ACHN (cell line): Measurements from ENCODE around the gene PARD3.

ENCODE experiments used
- DNase-seq: peaks from one replicate; pipeline ENCODE4 v3.0.0-alpha.2; 2015
- in situ Hi-C: cut with HindIII; loops from 2 replicates; pipeline ENCODE4 v1.10.0; 2017; ENCODE audit warnings: low sequenced_read_pairs, low pct_ligation_motif_present, low pct_unique_long_range_greater_than_20kb

The PARD3 gene

DNA sequence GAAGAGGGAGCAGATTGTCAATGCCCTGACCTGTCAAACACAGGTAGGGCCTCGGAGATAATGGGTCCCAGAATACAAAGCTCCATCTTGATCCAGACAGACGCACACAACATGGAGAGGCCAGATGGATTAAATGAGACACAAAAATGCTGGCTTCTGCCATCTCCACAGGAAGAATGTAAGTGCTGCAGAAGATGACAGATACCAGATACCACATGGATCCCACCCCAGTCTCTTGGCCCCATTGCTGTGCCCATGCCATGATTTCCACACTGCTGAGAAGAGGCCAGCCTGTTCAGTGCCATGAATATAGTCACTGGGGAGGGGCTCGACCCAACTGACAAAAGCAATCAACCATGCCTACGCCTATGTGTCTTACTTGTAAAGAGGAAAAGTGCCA, 487.9 kb downstream of the PARD3 start:
- DNase-seq: no peak
- in situ Hi-C loops: no loop called here

DNA sequence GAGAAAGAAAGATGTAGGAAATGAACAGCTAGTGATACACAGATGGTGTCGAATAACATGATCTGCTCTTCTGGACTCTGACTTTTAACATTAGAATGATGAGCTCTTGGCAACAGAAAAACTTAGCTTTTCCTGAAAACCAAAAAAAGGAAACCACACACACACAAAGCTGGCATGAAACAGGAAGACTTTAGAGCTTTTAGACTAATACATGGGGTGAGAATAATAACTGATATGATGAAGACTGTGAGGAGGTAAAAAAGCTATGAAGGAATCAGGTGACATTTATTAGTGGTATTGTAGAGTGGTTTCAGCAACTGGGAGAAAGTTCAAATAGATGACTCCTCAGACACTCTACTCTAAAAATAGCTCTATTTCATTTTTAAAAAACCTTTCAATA, 491.9 kb downstream of the PARD3 start:
- no peak for DNase-seq
- in situ Hi-C loops: no loop called here

DNA sequence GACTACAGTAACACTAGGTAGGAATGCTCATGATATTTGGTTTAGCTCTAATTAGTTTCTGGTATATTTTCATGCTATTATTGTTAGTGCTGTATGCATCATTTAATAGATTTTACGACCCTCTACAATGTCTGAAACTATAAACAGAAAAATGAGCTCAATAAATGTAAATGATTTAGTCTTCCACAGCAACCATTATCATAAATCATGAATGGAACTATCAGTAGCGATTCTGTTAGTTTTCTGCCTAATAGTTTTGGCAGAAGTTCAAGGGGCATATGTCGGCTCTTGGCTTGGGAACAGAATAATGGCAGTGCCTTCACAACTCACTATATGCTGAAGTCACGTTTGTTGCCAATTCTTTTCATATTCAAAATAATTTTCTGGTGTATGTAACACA, 494.8 kb downstream of the PARD3 start:
- in situ Hi-C loops: no loop called here
- no peak for DNase-seq

DNA sequence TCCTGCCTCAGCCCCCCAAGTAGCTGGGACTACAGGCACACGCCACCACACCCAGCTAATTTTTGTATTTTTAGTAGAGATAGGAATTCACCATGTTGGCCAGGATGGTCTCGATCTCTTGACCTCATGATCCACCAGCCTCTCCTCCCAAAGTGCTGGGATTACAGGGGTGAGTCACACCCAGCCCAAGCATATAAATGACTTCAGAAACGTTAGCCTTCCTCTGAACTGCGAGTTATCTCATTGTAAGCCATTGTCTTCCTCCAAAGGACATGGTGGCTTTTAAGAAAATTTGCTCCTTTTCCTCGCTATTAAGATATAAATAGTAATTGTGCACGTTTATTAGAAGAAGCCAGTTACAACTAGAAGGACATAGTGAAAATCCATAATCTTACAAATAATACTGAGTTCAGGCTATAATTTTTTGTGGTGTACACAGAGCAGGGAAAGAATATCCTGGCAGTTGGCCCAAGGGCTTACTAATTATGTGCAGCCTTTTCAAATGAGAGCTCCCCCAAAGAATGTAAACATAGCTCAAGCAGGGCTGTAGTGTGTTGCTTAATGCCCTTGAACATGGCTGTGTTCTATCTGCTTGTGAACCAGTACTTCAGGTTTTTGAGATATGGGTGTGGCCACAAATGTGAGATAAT, 495.8 kb downstream of the PARD3 start:
- no peak for DNase-seq
- in situ Hi-C loops: no loop called here

DNA sequence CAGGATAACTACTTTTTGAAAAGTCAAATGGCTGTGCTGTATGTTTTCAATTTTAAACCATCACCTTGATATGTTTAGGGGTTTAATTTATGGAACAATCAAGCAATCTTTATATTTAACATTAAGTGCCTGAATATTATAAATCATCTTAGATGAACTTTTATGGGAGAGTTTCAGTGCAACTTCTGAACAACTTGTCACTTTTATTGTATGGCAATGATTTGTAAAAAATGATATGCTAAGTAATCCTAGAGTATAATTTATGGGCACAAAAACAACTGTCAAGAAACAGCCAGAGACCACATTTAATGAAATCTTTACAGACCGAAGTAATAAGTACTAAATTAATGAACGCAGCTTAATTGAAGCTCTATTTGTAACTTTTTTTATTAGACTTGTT, 498.9 kb downstream of the PARD3 start:
- DNase-seq: no peak
- in situ Hi-C loops: no loop called here

DNA sequence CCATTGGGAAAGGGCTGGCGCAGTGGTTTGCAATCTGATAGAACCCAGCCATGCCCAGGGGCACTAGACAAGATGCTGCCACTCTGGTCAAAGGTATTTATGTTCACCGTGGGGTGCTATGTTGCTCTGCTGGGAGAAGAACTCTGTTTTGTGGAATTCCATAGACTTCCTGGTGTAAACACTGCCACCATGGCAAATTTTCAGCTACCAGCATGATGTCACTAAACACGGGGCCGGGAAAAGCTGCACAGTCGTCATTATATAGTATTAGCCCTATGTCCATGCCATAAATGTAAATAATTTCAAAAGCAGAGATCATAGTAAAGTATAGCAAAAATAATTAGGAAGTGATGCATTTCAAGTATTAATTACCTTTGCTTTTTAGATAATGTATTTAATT, 500.6 kb downstream of the PARD3 start:
- DNase-seq: no peak
- in situ Hi-C loops: no loop called here

DNA sequence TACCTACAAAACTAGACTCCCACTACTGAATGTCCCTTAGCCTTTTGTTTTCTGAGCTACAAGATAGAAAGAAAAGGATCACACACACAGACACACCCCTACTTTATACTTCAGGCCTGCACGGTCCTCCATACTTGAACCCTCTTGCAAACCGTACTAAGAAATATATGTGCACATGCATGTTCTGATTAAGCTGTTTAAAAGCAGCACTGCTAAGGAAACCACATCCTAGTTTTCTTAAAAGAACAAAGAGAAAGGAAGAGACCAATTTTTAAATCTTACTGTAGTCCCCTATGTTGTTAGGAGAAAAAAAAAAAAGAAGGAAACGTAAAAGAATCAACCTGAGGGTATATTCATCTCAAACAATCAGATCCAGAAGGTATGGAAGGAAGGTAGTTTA, 501.2 kb downstream of the PARD3 start:
- no peak for DNase-seq
- in situ Hi-C loops: no loop called here

DNA sequence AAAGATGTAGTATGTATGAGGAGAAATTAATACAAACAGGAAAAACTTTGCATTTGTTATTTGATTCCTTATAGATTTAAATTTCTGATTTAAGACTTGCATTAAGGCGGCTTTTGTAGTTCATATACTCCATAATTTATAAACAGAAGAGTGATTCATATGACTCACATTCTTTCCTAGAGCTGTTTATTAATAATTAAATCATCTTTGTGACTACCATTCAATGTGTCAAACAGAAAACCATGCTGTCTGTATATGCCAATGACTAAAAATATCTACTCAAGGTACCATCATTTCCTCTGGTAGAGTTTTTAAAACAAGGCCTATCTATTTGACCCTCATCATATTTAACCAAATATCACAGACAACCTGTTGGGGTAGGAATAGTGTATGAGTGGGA, 501.7 kb downstream of the PARD3 start:
- in situ Hi-C loops: no loop called here
- peak; percentile 18 for DNase-seq

DNA sequence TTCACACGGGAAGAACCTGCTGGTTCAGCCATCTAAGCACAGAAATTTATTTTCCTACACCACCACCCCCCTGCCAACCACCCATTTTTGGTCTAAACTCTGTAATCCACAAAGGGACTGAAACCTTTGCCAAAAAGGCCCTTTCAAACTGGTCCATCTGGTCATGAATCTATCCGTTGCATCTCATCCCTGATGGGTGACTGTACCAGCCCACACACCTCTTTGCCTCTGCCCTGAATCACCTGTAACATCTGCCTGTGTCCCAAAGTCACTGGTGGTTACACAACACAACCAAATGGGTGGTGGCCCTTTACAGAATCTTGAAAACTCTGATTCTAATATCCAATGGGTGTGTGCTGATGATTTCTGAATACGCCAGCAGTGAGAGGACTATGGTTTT, 503.4 kb downstream of the PARD3 start:
- DNase-seq: no peak
- in situ Hi-C loops: no loop called here

DNA sequence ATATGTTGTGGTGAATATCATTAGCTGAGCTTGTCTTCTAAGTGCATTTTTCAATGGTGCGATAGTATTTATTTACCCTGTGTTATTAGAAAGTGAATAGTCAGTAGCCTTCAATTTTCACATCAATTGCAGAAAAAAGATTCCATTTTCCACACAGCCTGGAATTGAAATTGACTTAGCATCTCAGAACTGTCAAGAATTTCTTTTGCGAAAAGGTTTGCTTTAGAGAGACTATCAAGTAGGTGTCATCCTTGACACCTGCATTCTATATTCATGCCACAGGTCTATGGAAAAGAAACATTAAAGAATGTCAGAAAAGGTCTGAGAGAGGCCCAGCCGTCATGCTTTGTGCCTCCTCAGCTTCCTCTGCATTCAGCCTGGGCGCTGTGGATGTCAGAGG, 504.9 kb downstream of the PARD3 start:
- in situ Hi-C loops: no loop called here
- DNase-seq: no peak

DNA sequence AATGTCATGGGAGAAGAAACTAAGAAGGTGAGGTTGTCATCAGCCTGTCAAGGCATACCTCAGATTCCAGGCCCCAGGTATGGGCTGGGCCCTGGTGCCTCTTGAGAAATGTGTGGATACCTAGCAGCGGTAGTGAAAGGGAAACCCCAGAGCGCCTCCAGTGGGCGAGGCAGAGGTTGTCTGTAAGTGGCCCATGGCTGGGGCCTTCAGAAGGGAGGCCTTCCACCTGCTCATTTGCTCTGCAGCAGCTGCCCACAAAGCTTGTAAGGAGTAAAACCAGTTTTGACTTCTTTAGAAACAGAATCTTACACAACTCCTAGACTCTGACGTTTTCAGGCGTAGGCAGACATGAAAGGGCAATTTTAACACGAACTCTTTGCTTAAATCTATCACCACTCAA, 509.9 kb downstream of the PARD3 start:
- DNase-seq: no peak
- in situ Hi-C loops: no loop called here

DNA sequence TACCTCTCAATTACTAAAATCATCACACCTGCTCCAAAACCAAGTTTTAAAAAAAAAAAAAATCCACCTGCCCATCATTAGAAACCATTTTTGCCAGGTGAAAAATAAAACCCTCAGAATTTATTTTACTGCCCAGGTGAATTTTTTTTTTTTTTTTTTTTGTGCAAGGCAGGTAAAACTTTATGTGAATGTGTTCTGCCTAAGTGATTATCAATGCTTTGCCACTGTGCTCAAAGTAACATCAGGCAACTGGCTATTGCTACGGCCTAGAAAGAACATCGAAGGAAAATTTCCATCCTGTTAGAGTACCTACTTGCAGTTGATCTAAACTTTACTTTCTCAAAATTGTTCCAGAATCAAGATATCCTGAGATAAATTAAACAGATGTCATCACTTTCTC, 512.1 kb downstream of the PARD3 start:
- in situ Hi-C loops: no loop called here
- DNase-seq: no peak

DNA sequence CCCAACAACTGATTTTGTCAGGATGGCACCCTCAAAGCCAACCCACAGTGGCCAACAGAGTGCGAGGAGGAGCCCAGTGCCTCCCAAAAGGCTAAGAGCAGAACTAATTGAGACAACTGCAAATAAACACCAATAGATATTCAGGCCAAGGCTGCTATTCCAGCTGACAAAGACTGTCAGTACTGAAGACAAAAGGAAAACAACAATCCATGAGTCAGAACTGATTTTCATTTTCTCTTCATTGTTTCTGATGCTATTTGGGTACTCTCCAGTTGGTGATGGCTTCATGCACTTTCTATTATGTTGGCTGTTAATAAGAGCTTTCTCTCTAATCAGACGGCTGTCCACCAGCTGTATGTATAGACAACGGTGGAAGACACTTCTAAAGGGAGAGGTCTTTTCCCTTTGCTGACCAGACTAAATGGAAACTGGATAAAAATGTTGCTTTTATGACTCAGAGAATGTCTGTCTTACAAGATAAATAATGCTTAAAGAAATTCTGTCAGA, 515.9 kb downstream of the PARD3 start:
- no peak for DNase-seq
- in situ Hi-C loops: no loop called here

DNA sequence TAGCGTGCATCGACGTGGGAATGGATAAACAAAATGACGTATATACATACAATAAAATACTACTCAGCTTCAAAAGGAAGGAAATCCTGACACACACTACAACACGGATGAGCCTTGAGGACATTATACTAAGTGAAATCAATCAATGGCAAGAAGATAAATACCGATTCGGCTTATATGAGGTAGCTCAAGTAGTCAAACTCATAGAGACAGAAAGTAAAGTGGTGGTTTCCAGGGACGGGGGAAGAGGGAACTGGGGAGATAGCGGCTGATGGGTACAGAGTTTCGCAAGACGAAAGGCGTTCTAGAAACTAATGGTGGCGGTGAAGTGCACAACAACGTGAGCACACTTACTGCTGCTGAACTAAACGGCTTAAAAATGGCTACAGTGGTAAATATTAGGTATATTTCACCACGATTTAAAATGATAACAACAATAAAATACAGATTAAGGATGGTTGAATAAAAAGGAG, 516.7 kb downstream of the PARD3 start:
- no peak for DNase-seq
- in situ Hi-C loops: no loop called here

DNA sequence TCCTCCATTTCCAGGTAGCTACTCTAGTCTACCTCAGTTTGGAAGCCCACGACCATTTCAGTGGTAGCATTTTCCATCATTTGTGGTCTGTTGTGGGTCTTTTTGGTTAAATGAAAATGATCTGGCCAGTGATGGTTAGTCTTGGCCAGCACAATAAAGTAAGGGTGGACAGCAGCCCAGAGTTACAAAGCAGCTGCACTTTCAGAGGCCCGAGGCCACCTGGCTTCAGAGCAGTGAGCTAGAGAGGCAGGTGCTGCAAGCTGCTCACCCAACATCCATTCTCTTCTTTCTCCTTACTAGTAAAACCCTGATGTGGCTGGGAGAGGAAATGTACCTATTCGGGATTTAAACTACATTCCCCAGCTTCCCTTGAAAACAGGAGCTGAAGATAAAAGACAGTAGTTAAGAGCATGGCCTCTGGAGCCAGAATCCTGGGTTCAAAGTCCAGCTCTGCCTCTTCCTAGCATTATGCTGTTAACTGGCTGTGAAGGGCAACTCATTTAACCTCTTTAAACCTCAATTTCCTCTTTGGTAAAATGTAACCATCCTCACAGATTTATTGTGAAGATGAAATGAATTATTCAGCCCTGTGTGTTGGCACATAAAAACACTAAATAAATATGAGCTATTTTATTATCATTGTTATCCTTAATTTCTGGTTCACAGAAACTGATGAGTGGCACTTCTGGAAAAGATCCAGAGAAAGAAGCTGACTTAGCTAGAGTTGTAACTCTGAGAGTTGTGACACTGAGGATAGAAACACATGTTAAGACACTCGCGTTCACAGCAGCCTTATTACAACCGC, 517.4 kb downstream of the PARD3 start:
- in situ Hi-C loops: no loop called here
- no peak for DNase-seq

DNA sequence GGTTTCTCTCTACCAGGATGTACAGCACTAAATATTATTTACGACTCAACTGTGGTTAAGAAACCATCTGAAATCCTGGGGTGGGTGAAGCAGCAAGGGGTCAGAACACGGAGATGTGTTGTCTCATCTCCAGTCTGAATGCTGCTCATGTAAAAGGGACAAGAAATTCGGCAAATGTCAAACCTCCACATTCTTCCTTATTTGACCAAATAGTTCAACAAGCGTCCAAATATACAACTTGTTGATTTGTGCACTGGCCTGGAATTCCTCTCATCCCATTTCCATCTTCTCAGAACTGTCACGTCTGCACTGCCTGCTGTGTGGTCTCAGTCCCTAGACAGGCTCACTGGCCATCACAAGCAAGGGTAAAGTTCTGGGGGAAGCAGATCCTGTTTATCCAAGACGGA, 520.0 kb downstream of the PARD3 start:
- in situ Hi-C loops: no loop called here
- no peak for DNase-seq

DNA sequence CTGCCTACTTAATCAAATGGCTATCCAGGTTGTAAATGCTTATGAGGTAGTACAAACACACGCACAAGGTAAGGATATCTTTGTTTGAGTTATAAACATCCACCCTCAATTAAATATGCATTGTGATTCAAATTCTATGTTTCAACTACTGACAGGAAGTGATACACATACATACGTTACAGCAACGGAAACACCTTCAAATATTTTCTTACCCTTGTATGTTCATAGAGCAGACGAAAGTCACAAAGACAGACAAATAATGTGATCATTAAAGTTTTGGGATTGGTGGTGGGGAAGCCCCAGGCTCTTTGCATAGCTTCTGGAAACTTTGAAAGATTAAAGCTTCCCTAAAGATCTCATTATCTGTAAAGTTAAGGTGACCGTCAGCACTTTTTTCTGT, 521.0 kb downstream of the PARD3 start:
- in situ Hi-C loops: no loop called here
- DNase-seq: no peak

DNA sequence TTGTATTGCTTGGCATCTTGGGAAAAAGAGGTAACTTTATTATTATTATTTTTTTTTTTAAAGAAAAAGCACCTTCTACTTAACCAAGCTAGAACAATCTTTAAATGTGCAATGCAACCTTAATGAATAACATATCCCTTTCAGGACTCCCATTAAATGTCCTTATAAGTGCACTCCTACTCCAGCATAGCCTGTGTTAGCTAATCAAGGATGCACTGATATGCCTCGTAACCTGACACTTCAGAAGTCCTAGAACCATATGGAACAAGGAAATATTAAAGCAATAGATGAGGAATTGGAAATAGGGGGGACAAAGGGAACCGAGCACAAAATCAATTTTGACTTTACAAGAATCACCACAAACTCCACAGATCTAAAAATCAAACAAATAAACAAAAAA, 522.4 kb downstream of the PARD3 start:
- in situ Hi-C loops: no loop called here
- no peak for DNase-seq

DNA sequence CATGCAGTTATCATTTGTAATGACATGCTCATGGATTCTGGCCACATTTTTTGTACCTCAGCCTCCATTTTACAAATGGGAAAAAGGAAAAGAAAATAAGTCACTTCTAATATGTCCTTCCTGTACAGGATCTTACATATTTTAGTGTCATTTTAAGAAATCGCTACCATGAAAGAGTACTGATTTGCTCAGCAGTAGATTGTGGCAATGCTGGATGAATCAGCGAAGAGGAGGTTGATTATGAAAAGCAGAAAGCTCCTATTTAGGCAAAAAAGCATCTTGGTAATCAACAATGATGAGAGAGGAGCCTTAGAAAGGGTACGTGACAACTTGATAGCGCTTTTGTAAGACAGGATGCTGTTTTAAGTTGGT, 522.9 kb downstream of the PARD3 start:
- in situ Hi-C loops: no loop called here

More for the DNA sequence above, 522.9 kb downstream of the PARD3 start:
- DNase-seq: no peak
